Measurements from ENCODE around the gene HLA-DQA1. TPM values are rescaled to one million over a fixed set of nuclear protein-coding genes. Genes with fewer than 3 reads are reported as not detected.

The HLA-DQA1 gene
- total RNA-seq, 2 experiments from 2014 or later = 35.4 to 41.1 TPM

Other genes with a start within 250 kb of the HLA-DQA1 start
- not detected for gene BTNL2, start 230.2 kb upstream of the HLA-DQA1 start, total RNA-seq
- gene HLA-DRA, start 197.5 kb upstream of the HLA-DQA1 start, total RNA-seq = 100 to 1,000 TPM; 203 to 204 TPM
- gene HLA-DRB5, start 107.1 kb upstream of the HLA-DQA1 start, total RNA-seq = 10 to 100 TPM; 12.7 to 14.0 TPM
- 100 to 1,000 TPM; 155 TPM for gene HLA-DRB1, start 47.6 kb upstream of the HLA-DQA1 start, total RNA-seq
- 10 to 100 TPM; 74.4 to 74.6 TPM for gene HLA-DQB1, start 29.3 kb downstream of the HLA-DQA1 start, total RNA-seq
- not detected for gene HLA-DQA2, start 104.0 kb downstream of the HLA-DQA1 start, total RNA-seq
- gene HLA-DQB2, start 126.1 kb downstream of the HLA-DQA1 start, total RNA-seq = not detected
- gene HLA-DOB, start 179.6 kb downstream of the HLA-DQA1 start, total RNA-seq = 1 to 10 TPM; 1.5 to 2.2 TPM
- gene TAP2, start 201.3 kb downstream of the HLA-DQA1 start, total RNA-seq = 100 to 1,000 TPM; 203 to 211 TPM
- gene PSMB8, start 206.6 kb downstream of the HLA-DQA1 start, total RNA-seq = 100 to 1,000 TPM; 389 to 401 TPM
- gene TAP1, start 216.3 kb downstream of the HLA-DQA1 start, total RNA-seq = 100 to 1,000 TPM; 410 to 412 TPM
- 100 to 1,000 TPM; 368 to 372 TPM for gene PSMB9, start 216.8 kb downstream of the HLA-DQA1 start, total RNA-seq

All from activated CD4-positive, alpha-beta memory T cell treated with anti-CD3 and anti-CD28 coated beads, Interleukin-2, amount 10 ng/mL, durations not matched to agents 7 days and 5 days (primary cell).